ENCODE data around the gene SPSB3. TPM values are rescaled to one million over a fixed set of nuclear protein-coding genes. Genes with fewer than 3 reads are reported as not detected.

Gene SPSB3
- total and polyA plus RNA-seq, 9 of the 15 experiments (the other 6 are each of a cell fraction or from before 2014, with no cell fraction given), result 0.39 to 37.4 (median 7.1) TPM

DNA sequence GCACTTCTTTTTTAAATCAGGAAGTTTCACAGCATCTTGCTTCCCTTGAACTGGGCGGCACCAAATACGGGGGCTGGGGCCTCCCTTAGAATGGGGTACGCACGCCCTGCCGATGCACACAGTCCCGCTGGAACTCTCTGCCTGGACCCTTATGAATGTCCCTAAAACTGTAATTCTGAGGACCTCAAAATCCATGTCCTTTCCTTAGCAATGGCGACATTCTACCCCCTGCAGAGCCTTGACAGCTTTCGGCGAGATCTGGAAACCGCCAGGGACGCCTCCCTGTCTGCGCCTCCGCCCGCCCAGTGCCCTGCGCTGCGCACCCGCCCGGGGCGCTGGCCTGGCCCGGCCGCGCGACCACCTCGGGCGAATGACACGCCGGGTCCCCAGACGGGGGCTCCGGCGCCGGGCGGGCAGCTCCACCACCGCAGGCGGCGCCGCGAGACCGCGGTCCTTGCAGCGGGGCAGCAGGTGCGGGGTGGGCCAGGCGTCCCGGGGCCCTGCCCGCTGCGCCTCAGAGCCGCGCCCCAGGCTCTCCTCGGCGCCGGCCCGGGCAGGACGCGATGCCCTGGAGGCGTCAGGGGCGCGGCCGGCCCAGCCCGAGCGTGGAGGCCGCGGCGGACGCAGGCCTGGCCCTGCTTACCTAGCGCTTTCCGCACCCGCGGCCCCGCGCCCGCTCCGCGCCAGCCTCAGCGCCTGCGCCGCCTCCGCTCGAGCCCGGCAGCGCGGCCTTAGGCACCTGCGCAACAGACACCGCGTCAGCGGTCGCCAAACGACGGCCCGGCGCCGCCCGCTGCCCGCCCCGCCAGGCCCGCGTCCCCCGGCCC, 43.7 kb upstream of the SPSB3 start:
- H4K20me1 ChIP-seq (replicated peaks; ENCODE audit: control insufficient read depth, insufficient read depth, low read length), result peaks cover 9% of the 10 kb centered on the region
- peaks cover 13% of the 10 kb centered on the region; the same call in 2 of the 3 replicates for H3K36me3 ChIP-seq (ENCODE audit: control insufficient read depth, insufficient read depth, low read length)
- DNase-seq (ENCODE audit: extremely low read depth in 1 of 4, low spot score in 3 of 4) (peak in 1 of 4 experiments; percentile 78), FAIRE-seq (no peak), ATAC-seq (peak; percentile 67)
- BruUV-seq (replicated peaks), result no TSS peak
- POLR2A ChIA-PET, result interaction anchor here (0.6 to 2.5 kb wide), 7 partner anchors 13 to 466 kb away, joined by 3 to 8 read pairs (median 5); partner anchors contain the start of genes EME2, MRPS34, NME3 and RPS2
- peak overlapping the region; percentile 100 for H3K4me2 ChIP-seq (ENCODE audit: insufficient read depth, low read length)
- H3K9me1 ChIP-seq (ENCODE audit: control insufficient read depth, insufficient read depth, low read length), result no peaks in the 10 kb centered on the region
- H3K9ac ChIP-seq (ENCODE audit: insufficient read depth in 1 of 2, low read depth in 2 of 2, low read length in 2 of 2), result peak overlapping the region; percentile 72 to 87; a peak in 3 of 4 replicates
- H3K27me3 ChIP-seq (ENCODE audit: control insufficient read depth in 2 of 2, insufficient read depth in 2 of 2, low read length in 2 of 2), result no peaks in the 10 kb centered on the region
- peaks cover 16 to 33% of the 10 kb centered on the region in 2 experiments; a peak in 4 of 5 replicates for H3K4me1 ChIP-seq (replicated peaks in 1 of 2; ENCODE audit: control insufficient read depth in 2 of 2, insufficient read depth in 2 of 2, low read length in 2 of 2)
- in situ Hi-C loops (cut with MboI), result no loop called here
- H3K79me2 ChIP-seq (ENCODE audit: control insufficient read depth, insufficient read depth, low read length), result peaks cover 21% of the 10 kb centered on the region
- 5% methylated on average over 52 of the region's 96 CpGs for WGBS (ENCODE audit: insufficient coverage, low coverage, missing lambda C conversion rate)
- H2AFZ ChIP-seq (ENCODE audit: low read depth, low read length), result peak overlapping the region; percentile 63; the same call in 1 of the 2 replicates
- peak overlapping the region; percentile 68 for H3K4me3 ChIP-seq
- CTCF ChIA-PET (ENCODE audit: low intra/inter-chr PET ratio), result no interaction called here
- H3K27ac ChIP-seq (ENCODE audit: extremely low read depth, low read depth, low read length), result peak overlapping the region; percentile 73; the same call in 1 of the 3 replicates
- intact Hi-C loops (cut with micrococcal nuclease), result no loop called here
- H3K9me3 ChIP-seq (replicated peaks; ENCODE audit: control insufficient read depth, insufficient read depth, low read depth, low read length), result no peaks in the 10 kb centered on the region
- peak; percentile 15; the same call in 1 of the 2 replicates for TF ChIP-seq RB1 (IDR thresholded peaks at IDR 0.05; ENCODE audit: low read depth)
- TF ChIP-seq ZBTB1 (CRISPR knock-in tag; IDR thresholded peaks at IDR 0.05; ENCODE audit: borderline replicate concordance, low read depth), result 0 out of 2 replicates have a peak, but pooled peaks have one; percentile 34
- TF ChIP-seq MYNN (IDR thresholded peaks at IDR 0.05), result no peak
- no peak for TF ChIP-seq MYNN (CRISPR knock-in tag; IDR thresholded peaks at IDR 0.05)
- no peak for TF ChIP-seq CAMTA2 (CRISPR knock-in tag; conservative IDR thresholded peaks at IDR 0.05)
- TF ChIP-seq MEIS2 (IDR thresholded peaks at IDR 0.05; ENCODE audit: partially characterized antibody), result peak; percentile 29
- no peak for TF ChIP-seq GTF2A2 (tag; IDR thresholded peaks at IDR 0.05)
- no peak for TF ChIP-seq ZNF584 (CRISPR knock-in tag; IDR thresholded peaks at IDR 0.05; ENCODE audit: low read depth)
- TF ChIP-seq ETS1 (conservative IDR thresholded peaks at IDR 0.05; ENCODE audit: control insufficient read depth, low read depth, low read length), result 0 out of 2 replicates have a peak, but pooled peaks have one; percentile 34
- TF ChIP-seq NRF1 (conservative IDR thresholded peaks at IDR 0.05 in 1 of 2, IDR thresholded peaks at IDR 0.05 in 1 of 2), result peak in 1 of 2 experiments; percentile 61; a peak in 3 of 4 replicates
- TF ChIP-seq ZNF785 (CRISPR knock-in tag; IDR thresholded peaks at IDR 0.05), result no peak
- TF ChIP-seq REST (IDR thresholded peaks at IDR 0.05; ENCODE audit: borderline replicate concordance), result 0 out of 2 replicates have a peak, but pooled peaks have one; percentile 3
- TF ChIP-seq REST (CRISPR knock-in tag; IDR thresholded peaks at IDR 0.05; ENCODE audit: low read depth), result no peak

Data from K562 (cell line).